A549 (cell line): Measurements from ENCODE around the gene DUSP11. TPM values are rescaled to one million over a fixed set of nuclear protein-coding genes. Genes with fewer than 3 reads are reported as not detected.
A peak's percentile ranks its signal among the peaks of the same experiment; 100 is the strongest.

Source experiments
- ATAC-seq, 2 experiments: fragments of 200-7000 bp in 1 of 2; fragments of >200 bp in 1 of 2; cut with Nextera tagmentation in 1 of 2; cut with Tn5 transposase in 1 of 2; 3 replicates each; pipeline versions ENCODE4 v1.8.0 to v1.9.1; 2018 to 2020; ENCODE audit warnings: mild to moderate bottlenecking in 1 of 2, moderate library complexity in 1 of 2
- CTCF ChIA-PET: fragments of 300-600 bp; sonication (Branson Sonifier 250); formaldehyde crosslinking; extraction: SDS; loops from one replicate; lab custom pipeline; 2021; ENCODE audit warnings: antibody characterized with exemption, inconsistent platforms; lab: Yijun Ruan, JAX
- POLR2A ChIA-PET: fragments of 350-600 bp; formaldehyde crosslinking; extraction: SDS; loops from one replicate; lab custom pipeline; 2021; ENCODE audit warnings: antibody characterized with exemption, inconsistent platforms; lab: Yijun Ruan, JAX
- DNase-seq, 2 experiments: peaks; one replicate each; pipeline versions ENCODE4 v3.0.0 to v3.0.0-alpha.2; 2011 to 2016; ENCODE audit warnings: low read depth in 1 of 2, low spot score in 1 of 2
- FAIRE-seq: peaks from 2 replicates; lab custom pipeline; 2011; peaks lifted over from hg19 to GRCh38; lab: Jason Lieb, UNC
- H3K27ac ChIP-seq, 2 experiments: fragments of >200 bp; sonication (Bioruptor Twin); formaldehyde crosslinking; 3 replicates each; pipeline ENCODE4 v1.5.1; 2016 to 2017
- H3K4me1 ChIP-seq: fragments of >200 bp; sonication (Bioruptor Twin); formaldehyde crosslinking; 3 replicates; pipeline ENCODE4 v1.6.1; 2016
- H3K4me2 ChIP-seq: fragments of >200 bp; sonication (Bioruptor Twin); formaldehyde crosslinking; 3 replicates; pipeline ENCODE4 v1.6.1; 2016
- H3K4me3 ChIP-seq: fragments of >200 bp; sonication (Bioruptor Twin); formaldehyde crosslinking; 3 replicates; pipeline ENCODE4 v1.5.1; 2016
- H3K9me3 ChIP-seq: fragments of >200 bp; sonication (Bioruptor Twin); formaldehyde crosslinking; 3 replicates; pipeline ENCODE4 v1.6.1; 2016
- BHLHE40 ChIP-seq: IDR thresholded peaks from 2 replicates; pipeline ENCODE4 v1.6.1; 2012; ENCODE audit warnings: low read depth, low read length, inconsistent platforms
- CBX8 ChIP-seq: fragments of 200-600 bp; sonication (generic); IDR thresholded peaks from 2 replicates; pipeline ENCODE4 v1.6.1; 2016
- CEBPB ChIP-seq, 2 experiments: fragments of >200 bp in 1 of 2; sonication (Bioruptor Twin) in 1 of 2; formaldehyde crosslinking in 1 of 2; IDR thresholded peaks; 2 replicates each; pipeline ENCODE4 v1.6.1; 2012 to 2016
- CHD2 ChIP-seq: fragments of 150-350 bp; IDR thresholded peaks from 2 replicates; pipeline ENCODE4 v1.6.1; 2014; ENCODE audit warnings: low read length; ENCODE audit not compliant: partially characterized antibody
- CHD4 ChIP-seq: fragments of 200-600 bp; sonication (generic); IDR thresholded peaks from 2 replicates; pipeline ENCODE4 v1.6.1; 2016; ENCODE audit warnings: antibody characterized with exemption, mild to moderate bottlenecking, borderline replicate concordance
- EP300 ChIP-seq, 2 experiments: fragments of >200 bp; sonication (Bioruptor Twin); formaldehyde crosslinking; IDR thresholded peaks; 2 replicates in 1 of 2; 3 replicates in 1 of 2; pipeline ENCODE4 v1.6.1; 2016 to 2017
- FOSL2 ChIP-seq, 2 experiments: fragments of 450-650 bp in 1 of 2; fragments of >200 bp in 1 of 2; sonication (Bioruptor Twin) in 1 of 2; formaldehyde crosslinking; IDR thresholded peaks; 2 replicates each; pipeline versions ENCODE4 v1.5.0 to v1.6.1; 2016 to 2020; ENCODE audit warnings: mild to moderate bottlenecking in 1 of 2, moderate library complexity in 1 of 2
- FOXS1 ChIP-seq: fragments of 250-450 bp; sonication (Bioruptor Pico); IDR thresholded peaks from 2 replicates; pipeline ENCODE4 v1.5.0; 2020; ENCODE audit warnings: mild to moderate bottlenecking, moderate library complexity
- HOXB13 ChIP-seq: fragments of 250-450 bp; sonication (Bioruptor Pico); IDR thresholded peaks from 2 replicates; pipeline ENCODE4 v1.5.0; 2020; ENCODE audit warnings: low read depth, mild to moderate bottlenecking, moderate library complexity
- HOXB5 ChIP-seq: fragments of 250-450 bp; sonication (Bioruptor Pico); IDR thresholded peaks from 2 replicates; pipeline ENCODE4 v1.5.0; 2020; ENCODE audit warnings: mild to moderate bottlenecking, moderate library complexity
- MAFK ChIP-seq: fragments of 450-650 bp; IDR thresholded peaks from 2 replicates; pipeline ENCODE4 v1.6.1; 2014; ENCODE audit not compliant: partially characterized antibody
- MYC ChIP-seq: IDR thresholded peaks from 2 replicates; pipeline ENCODE4 v1.6.1; 2012; ENCODE audit warnings: mild to moderate bottlenecking, inconsistent platforms, low read length, improper control_type of control experiment, borderline replicate concordance
- NFE2L2 ChIP-seq: fragments of 150-350 bp; conservative IDR thresholded peaks from 2 replicates; pipeline ENCODE4 v1.6.1; 2014; ENCODE audit warnings: low read length
- NPAS2 ChIP-seq: fragments of 250-450 bp; sonication (Bioruptor Pico); IDR thresholded peaks from 2 replicates; pipeline ENCODE4 v1.8.0; 2022; ENCODE audit warnings: mild to moderate bottlenecking, moderate library complexity, borderline replicate concordance
- POLR2A ChIP-seq: IDR thresholded peaks from 2 replicates; pipeline ENCODE4 v1.6.1; 2012; ENCODE audit warnings: mild to moderate bottlenecking, low read length
- POLR2AphosphoS2 ChIP-seq: conservative IDR thresholded peaks from 2 replicates; pipeline ENCODE4 v1.6.1; 2012; ENCODE audit warnings: low read length, improper control_type of control experiment, inconsistent platforms
- RAD21 ChIP-seq, 2 experiments: fragments of >200 bp in 1 of 2; sonication (Bioruptor Twin) in 1 of 2; formaldehyde crosslinking in 1 of 2; IDR thresholded peaks in 1 of 2; conservative IDR thresholded peaks in 1 of 2; 2 replicates in 1 of 2; 3 replicates in 1 of 2; pipeline ENCODE4 v1.6.1; 2012 to 2018; ENCODE audit warnings: inconsistent platforms in 1 of 2
- RARB ChIP-seq: fragments of 250-450 bp; sonication (Bioruptor Pico); IDR thresholded peaks from 2 replicates; pipeline ENCODE4 v1.8.0; 2021; ENCODE audit warnings: mild to moderate bottlenecking, moderate library complexity
- RNF2 ChIP-seq: fragments of 200-600 bp; sonication (generic); IDR thresholded peaks from 2 replicates; pipeline ENCODE4 v1.6.1; 2016; ENCODE audit warnings: low read depth, mild to moderate bottlenecking, antibody characterized with exemption, moderate library complexity, borderline replicate concordance
- SREBF2 ChIP-seq: fragments of 450-650 bp; IDR thresholded peaks from 2 replicates; pipeline ENCODE4 v1.6.1; 2014; ENCODE audit warnings: mild to moderate bottlenecking, moderate library complexity
- TP53 ChIP-seq: fragments of 250-450 bp; sonication (Bioruptor Pico); IDR thresholded peaks from 2 replicates; pipeline ENCODE4 v1.5.0; 2021; ENCODE audit warnings: mild to moderate bottlenecking, moderate library complexity
- ZC3H11A ChIP-seq: fragments of 450-650 bp; IDR thresholded peaks from 2 replicates; pipeline ENCODE4 v1.6.1; 2014; ENCODE audit warnings: antibody characterized with exemption, mild to moderate bottlenecking
- ZNF302 ChIP-seq: fragments of 250-450 bp; sonication (Bioruptor Pico); IDR thresholded peaks from 2 replicates; pipeline ENCODE4 v1.9.0; 2021; ENCODE audit warnings: inconsistent platforms, mild to moderate bottlenecking, moderate library complexity
- WGBS: methylation state at CpG from one replicate; pipeline ENCODE4 v1.1.6; 2017; ENCODE audit errors: missing lambda C conversion rate; 5-methylcytosine and 5-hydroxymethylcytosine counted together
- polyA plus RNA-seq, 4 experiments: library from polyadenylated mRNA; depleted of rRNA in 3 of 4; stranded (reverse); fragments of >200 nt; fragmentation: RNase III in 1 of 4; extraction: RNeasy Plus Mini Kit Qiagen cat#74134 plus additional on column Dnase treatment in 1 of 4; gene quantifications; 2 replicates in 3 of 4; 3 replicates in 1 of 4; pipeline ENCODE4 v1.2.3, GENCODE V29; 2011 to 2017
- TF ChIP-seq, protein P1 (sequence below): fragments of 150-350 bp; IDR thresholded peaks from 2 replicates; pipeline ENCODE4 v1.6.1; 2014; ENCODE audit warnings: low read depth, mild to moderate bottlenecking, low read length

DUSP11 gene
- polyA plus RNA-seq, 2 of the 4 experiments (the other 2 are of a cell fraction), result 26.2 to 54.8 TPM

DNA sequence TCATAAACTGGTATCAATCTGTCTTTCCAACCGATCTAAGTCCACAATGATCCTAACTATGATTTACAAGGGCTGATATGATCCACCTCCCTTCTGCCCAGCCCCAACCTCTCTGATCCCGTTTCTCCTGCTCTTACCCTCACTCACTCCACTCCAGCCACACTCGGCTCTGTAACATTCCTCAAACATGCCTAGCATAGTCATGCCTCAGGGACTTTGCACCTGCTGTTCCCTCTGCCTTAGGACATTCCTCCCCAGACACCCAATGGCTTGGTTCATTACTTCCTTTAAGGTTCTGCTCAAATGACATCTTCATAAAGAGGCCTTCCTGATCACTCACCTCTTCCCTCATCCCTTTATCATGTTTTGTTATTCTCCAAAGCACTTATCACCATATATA is 9.2 kb downstream of the DUSP11 start:
- FAIRE-seq (no peak), DNase-seq (no peak), ATAC-seq (no peak)
- Histone ChIP-seq H3K4me2 (no peak overlapping the region), H3K4me1 (no peaks in the 10 kb centered on the region), H3K4me3 (no peak overlapping the region), H3K9me3 (no peaks in the 10 kb centered on the region), H3K27ac (no peak overlapping the region)
- TF ChIP-seq ZC3H11A (no peak), CBX8 (no peak), CEBPB (IDR thresholded peaks at IDR 0.05) (no peak), NFE2L2 (no peak), RAD21 (conservative IDR thresholded peaks at IDR 0.05 in 1 of 2, IDR thresholded peaks at IDR 0.05 in 1 of 2) (no peak)
- TF ChIP-seq, protein P1, sequence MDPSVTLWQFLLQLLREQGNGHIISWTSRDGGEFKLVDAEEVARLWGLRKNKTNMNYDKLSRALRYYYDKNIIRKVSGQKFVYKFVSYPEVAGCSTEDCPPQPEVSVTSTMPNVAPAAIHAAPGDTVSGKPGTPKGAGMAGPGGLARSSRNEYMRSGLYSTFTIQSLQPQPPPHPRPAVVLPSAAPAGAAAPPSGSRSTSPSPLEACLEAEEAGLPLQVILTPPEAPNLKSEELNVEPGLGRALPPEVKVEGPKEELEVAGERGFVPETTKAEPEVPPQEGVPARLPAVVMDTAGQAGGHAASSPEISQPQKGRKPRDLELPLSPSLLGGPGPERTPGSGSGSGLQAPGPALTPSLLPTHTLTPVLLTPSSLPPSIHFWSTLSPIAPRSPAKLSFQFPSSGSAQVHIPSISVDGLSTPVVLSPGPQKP, result no peak
- WGBS, result 87% methylated on average over 3 of the region's 3 CpGs
- ChIA-PET CTCF (interaction anchor here (0.6 kb wide), 1 partner anchor 88 kb away, joined by 5 read pairs; no protein-coding TSS in a partner anchor), POLR2A (no interaction called here)

DNA sequence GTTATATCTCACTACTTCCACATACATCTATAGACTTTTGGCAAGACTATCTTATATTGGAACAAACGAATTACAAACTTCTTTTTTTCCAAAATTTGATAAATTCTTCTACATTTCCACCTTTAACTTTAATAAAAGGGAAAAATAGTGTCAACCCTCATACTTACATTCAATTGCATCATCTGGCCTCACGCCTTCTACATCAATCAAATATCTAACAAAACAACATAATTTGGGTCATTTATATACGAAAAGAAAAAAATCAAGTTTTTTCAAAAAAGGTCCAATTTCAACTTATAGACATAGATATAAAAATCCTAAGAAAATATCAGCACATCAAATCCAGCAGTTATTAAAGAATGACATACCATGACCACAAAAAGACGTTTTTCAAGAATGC is 12.9 kb downstream of the DUSP11 start:
- TF ChIP-seq BHLHE40 (no peak), TP53 (no peak), ZNF302 (CRISPR knock-in tag) (no peak), RARB (CRISPR knock-in tag) (no peak), CBX8 (no peak), CEBPB (IDR thresholded peaks at IDR 0.05) (no peak), ZC3H11A (no peak), NPAS2 (CRISPR knock-in tag) (no peak), MYC (no peak), HOXB13 (CRISPR knock-in tag) (no peak), CHD4 (no peak), HOXB5 (CRISPR knock-in tag) (no peak), CHD2 (no peak), SREBF2 (no peak), RNF2 (no peak), POLR2AphosphoS2 (no peak), POLR2A (no peak), FOXS1 (CRISPR knock-in tag) (no peak)
- Histone ChIP-seq H3K27ac (no peak overlapping the region), H3K4me3 (no peak overlapping the region), H3K4me1 (no peaks in the 10 kb centered on the region), H3K9me3 (no peaks in the 10 kb centered on the region), H3K4me2 (no peak overlapping the region)
- CTCF ChIA-PET, result no interaction called here
- ATAC-seq (no peak), DNase-seq (no peak), FAIRE-seq (peak; percentile 59)
- WGBS, result 85% methylated on average over 4 of the region's 4 CpGs
- POLR2A ChIA-PET, result no interaction called here

DNA sequence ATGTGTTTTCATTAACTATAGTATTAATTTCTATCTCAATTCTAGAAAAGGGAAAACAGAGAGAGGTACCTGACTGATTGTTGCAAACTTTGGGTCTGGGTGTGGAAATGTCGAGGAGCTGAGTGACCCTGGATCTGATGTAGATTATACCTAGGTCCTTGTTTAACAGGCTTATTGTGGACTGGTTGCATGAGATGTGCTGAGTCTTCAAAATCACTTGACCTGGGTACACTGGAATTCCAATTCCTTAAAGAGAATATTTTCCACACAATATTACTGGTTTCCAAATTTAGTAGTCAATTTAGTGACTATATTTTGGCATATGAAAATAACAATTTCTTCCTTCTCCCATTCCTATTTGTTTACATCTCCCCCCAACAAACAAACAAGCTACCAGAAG is 13.6 kb downstream of the DUSP11 start:
- WGBS, result 93% methylated on average over 1 of the region's 1 CpG
- Histone ChIP-seq H3K4me2 (no peak overlapping the region), H3K27ac (no peak overlapping the region), H3K9me3 (no peaks in the 10 kb centered on the region), H3K4me1 (no peaks in the 10 kb centered on the region), H3K4me3 (no peak overlapping the region)
- TF ChIP-seq FOSL2 (IDR thresholded peaks at IDR 0.05) (no peak), FOSL2 (CRISPR knock-in tag; IDR thresholded peaks at IDR 0.05) (no peak), EP300 (IDR thresholded peaks at IDR 0.05) (no peak), MAFK (peak; percentile 73), SREBF2 (no peak)
- ChIA-PET POLR2A (no interaction called here), CTCF (no interaction called here)
- FAIRE-seq (no peak), ATAC-seq (no peak), DNase-seq (no peak)
